GM12878 (cell line): Measurements from ENCODE around the gene CSNK1A1. TPM values are rescaled to one million over a fixed set of nuclear protein-coding genes. Genes with fewer than 3 reads are reported as not detected.

ENCODE experiments used
- CBX3 ChIP-seq: fragments of 200-600 bp; sonication (generic); IDR thresholded peaks from 2 replicates; pipeline ENCODE4 v1.6.1; 2016; ENCODE audit warnings: low read depth, borderline replicate concordance
- RUNX3 ChIP-seq: IDR thresholded peaks from 2 replicates; pipeline ENCODE4 v1.6.1; 2012; ENCODE audit warnings: low read length, inconsistent platforms
- ZBTB33 ChIP-seq: fragments of 450-650 bp; IDR thresholded peaks from 2 replicates; pipeline ENCODE4 v1.6.1; 2017; ENCODE audit warnings: mild to moderate bottlenecking
- ZNF24 ChIP-seq: fragments of 450-650 bp; IDR thresholded peaks from 2 replicates; pipeline ENCODE4 v1.6.1; 2017; ENCODE audit warnings: antibody characterized with exemption, mild to moderate bottlenecking
- ZNF687 ChIP-seq: fragments of 450-650 bp; IDR thresholded peaks from 2 replicates; pipeline ENCODE4 v1.6.1; 2017; ENCODE audit warnings: mild to moderate bottlenecking, moderate library complexity
- polyA plus RNA-seq, 11 experiments: library from polyadenylated mRNA; depleted of rRNA in 4 of 11; unstranded in 6 of 11; stranded (reverse) in 5 of 11; fragments of >200 nt; fragmentation: Nextera tagmentation in 4 of 11; fragmentation: Illumina TruSeq in 1 of 11; extraction: Ambion mirVana in 4 of 11; extraction: Trizol in 1 of 11; gene quantifications; 1 replicate in 1 of 11; 2 replicates in 10 of 11; pipeline versions ENCODE4 v1.2.1 to v1.2.3, GENCODE V29; 2011 to 2016; ENCODE audit warnings: inconsistent platforms in 2 of 11, missing spikeins in 2 of 11, low read depth in 1 of 11
- total RNA-seq, 4 experiments: library from RNA; depleted of rRNA in 3 of 4; stranded (reverse); fragments of >200 nt in 3 of 4; fragmentation: Illumina TruSeq in 1 of 4; extraction: Trizol in 1 of 4; gene quantifications; 2 replicates each; pipeline versions ENCODE4 v1.2.1 to v1.2.3, GENCODE V29; 2013 to 2021

CSNK1A1 gene
- total and polyA plus RNA-seq, 10 of the 15 experiments (the other 5 are each of a cell fraction or from before 2014, with no cell fraction given): 53.3 to 155 (median 133) TPM

GRCh38 chr5:149443210-149443609 is 108.0 kb downstream of the CSNK1A1 start (continued):
- TF ChIP-seq ZNF687 (no peak), CBX3 (no peak), RUNX3 (no peak), ZNF24 (no peak), ZBTB33 (no peak)
